Measurements from ENCODE around the gene SLC22A25.
"Not testable (repeated sequence)": the region's sequence is repeated elsewhere in the genome, so short reads cannot be mapped to it uniquely, and the experiment has no call there.

Gene SLC22A25

GRCh38 chr11:63243533-63243932 lies at the start of gene SLC22A25:
Gene SLC22A25, minus strand, starts transcription at chr11:63243599. Its CDS starts 13,947 bp downstream, at chr11:63229652.
- Histone ChIP-seq H3K36me3 (ENCODE audit: insufficient read depth, low read length) (no peaks in the 10 kb centered on the region), H3K4me3 (ENCODE audit: low read length) (no peak within 1 kb of the TSS), H3K4me1 (ENCODE audit: insufficient read depth, low read length) (no peaks in the 10 kb centered on the region), H2AFZ (ENCODE audit: low read depth, low read length) (no peak within 1 kb of the TSS), H3K27me3 (ENCODE audit: insufficient read depth, low read length) (no peaks in the 10 kb centered on the region), H3K9me3 (ENCODE audit: low read length) (no peaks in the 10 kb centered on the region)

GRCh38 chr11:63290285-63290684 lies 46.9 kb upstream of the SLC22A25 start:
- Histone ChIP-seq H3K27me3 (ENCODE audit: insufficient read depth, low read length) (no peaks in the 10 kb centered on the region), H3K4me3 (ENCODE audit: low read length) (no peak overlapping the region), H3K9me3 (ENCODE audit: low read length) (no peaks in the 10 kb centered on the region), H2AFZ (ENCODE audit: low read depth, low read length) (no peak overlapping the region), H3K36me3 (ENCODE audit: insufficient read depth, low read length) (no peaks in the 10 kb centered on the region), H3K4me1 (ENCODE audit: insufficient read depth, low read length) (no peaks in the 10 kb centered on the region)

GRCh38 chr11:63289658-63290057 lies 46.3 kb upstream of the SLC22A25 start:
- no peak overlapping the region for H3K4me3 ChIP-seq (ENCODE audit: low read length)
- H3K27me3 ChIP-seq (ENCODE audit: insufficient read depth, low read length): no peaks in the 10 kb centered on the region
- no peak overlapping the region for H2AFZ ChIP-seq (ENCODE audit: low read depth, low read length)
- no peaks in the 10 kb centered on the region for H3K36me3 ChIP-seq (ENCODE audit: insufficient read depth, low read length)
- H3K4me1 ChIP-seq (ENCODE audit: insufficient read depth, low read length): no peaks in the 10 kb centered on the region
- H3K9me3 ChIP-seq (ENCODE audit: low read length): no peaks in the 10 kb centered on the region

- no peaks in the 10 kb centered on the region for H3K4me1 ChIP-seq (ENCODE audit: insufficient read depth, low read length)
- no peak overlapping the region for H2AFZ ChIP-seq (ENCODE audit: low read depth, low read length)
- H3K27me3 ChIP-seq (ENCODE audit: insufficient read depth, low read length): no peaks in the 10 kb centered on the region
- H3K9me3 ChIP-seq (ENCODE audit: low read length): no peaks in the 10 kb centered on the region
- H3K4me3 ChIP-seq (ENCODE audit: low read length): no peak overlapping the region
- H3K36me3 ChIP-seq (ENCODE audit: insufficient read depth, low read length): no peaks in the 10 kb centered on the region
These were observed 39.2 kb upstream of the SLC22A25 start for GRCh38 chr11:63282579-63282978.

GRCh38 chr11:63280920-63281319 lies 37.5 kb upstream of the SLC22A25 start:
- Histone ChIP-seq H3K4me1 (ENCODE audit: insufficient read depth, low read length) (no peaks in the 10 kb centered on the region), H3K9me3 (ENCODE audit: low read length) (no peaks in the 10 kb centered on the region), H3K36me3 (ENCODE audit: insufficient read depth, low read length) (no peaks in the 10 kb centered on the region), H3K27me3 (ENCODE audit: insufficient read depth, low read length) (no peaks in the 10 kb centered on the region), H3K4me3 (ENCODE audit: low read length) (no peak overlapping the region), H2AFZ (ENCODE audit: low read depth, low read length) (no peak overlapping the region)

GRCh38 chr11:63277345-63277943 lies 34.0 kb upstream of the SLC22A25 start:
- H3K4me3 ChIP-seq (ENCODE audit: low read length): no peak overlapping the region
- no peaks in the 10 kb centered on the region for H3K36me3 ChIP-seq (ENCODE audit: insufficient read depth, low read length)
- no peaks in the 10 kb centered on the region for H3K27me3 ChIP-seq (ENCODE audit: insufficient read depth, low read length)
- no peak overlapping the region for H2AFZ ChIP-seq (ENCODE audit: low read depth, low read length)
- H3K9me3 ChIP-seq (ENCODE audit: low read length): no peaks in the 10 kb centered on the region
- peaks cover 5% of the 10 kb centered on the region for H3K4me1 ChIP-seq (ENCODE audit: insufficient read depth, low read length)

- H3K36me3 ChIP-seq (ENCODE audit: insufficient read depth, low read length): no peaks in the 10 kb centered on the region
- no peak overlapping the region for H3K4me3 ChIP-seq (ENCODE audit: low read length)
- H2AFZ ChIP-seq (ENCODE audit: low read depth, low read length): no peak overlapping the region
- peaks cover 5% of the 10 kb centered on the region for H3K4me1 ChIP-seq (ENCODE audit: insufficient read depth, low read length)
- H3K27me3 ChIP-seq (ENCODE audit: insufficient read depth, low read length): no peaks in the 10 kb centered on the region
- H3K9me3 ChIP-seq (ENCODE audit: low read length): no peaks in the 10 kb centered on the region
These were observed 31.4 kb upstream of the SLC22A25 start for GRCh38 chr11:63274776-63275175.

- Histone ChIP-seq H3K9me3 (ENCODE audit: low read length) (no peaks in the 10 kb centered on the region), H2AFZ (ENCODE audit: low read depth, low read length) (no peak overlapping the region), H3K4me3 (ENCODE audit: low read length) (no peak overlapping the region), H3K27me3 (ENCODE audit: insufficient read depth, low read length) (no peaks in the 10 kb centered on the region), H3K36me3 (ENCODE audit: insufficient read depth, low read length) (no peaks in the 10 kb centered on the region), H3K4me1 (ENCODE audit: insufficient read depth, low read length) (peaks cover 5% of the 10 kb centered on the region)
These were observed 30.3 kb upstream of the SLC22A25 start for GRCh38 chr11:63273685-63274084.

- no peak overlapping the region for H2AFZ ChIP-seq (ENCODE audit: low read depth, low read length)
- no peaks in the 10 kb centered on the region for H3K36me3 ChIP-seq (ENCODE audit: insufficient read depth, low read length)
- H3K9me3 ChIP-seq (ENCODE audit: low read length): no peaks in the 10 kb centered on the region
- H3K4me3 ChIP-seq (ENCODE audit: low read length): no peak overlapping the region
- H3K4me1 ChIP-seq (ENCODE audit: insufficient read depth, low read length): no peaks in the 10 kb centered on the region
- H3K27me3 ChIP-seq (ENCODE audit: insufficient read depth, low read length): no peaks in the 10 kb centered on the region
These were observed 19.1 kb upstream of the SLC22A25 start for GRCh38 chr11:63262547-63262946.

- Histone ChIP-seq H3K36me3 (ENCODE audit: insufficient read depth, low read length) (no peaks in the 10 kb centered on the region), H3K9me3 (ENCODE audit: low read length) (no peaks in the 10 kb centered on the region), H3K27me3 (ENCODE audit: insufficient read depth, low read length) (no peaks in the 10 kb centered on the region), H3K4me1 (ENCODE audit: insufficient read depth, low read length) (no peaks in the 10 kb centered on the region), H3K4me3 (ENCODE audit: low read length) (no peak overlapping the region), H2AFZ (ENCODE audit: low read depth, low read length) (no peak overlapping the region)
These were observed 7.9 kb upstream of the SLC22A25 start for GRCh38 chr11:63251312-63251711.

GRCh38 chr11:63250162-63251050 lies 7.0 kb upstream of the SLC22A25 start:
- H3K9me3 ChIP-seq (ENCODE audit: low read length): no peaks in the 10 kb centered on the region
- H3K36me3 ChIP-seq (ENCODE audit: insufficient read depth, low read length): no peaks in the 10 kb centered on the region
- H3K4me1 ChIP-seq (ENCODE audit: insufficient read depth, low read length): no peaks in the 10 kb centered on the region
- H3K27me3 ChIP-seq (ENCODE audit: insufficient read depth, low read length): no peaks in the 10 kb centered on the region
- H2AFZ ChIP-seq (ENCODE audit: low read depth, low read length): no peak overlapping the region
- no peak overlapping the region for H3K4me3 ChIP-seq (ENCODE audit: low read length)

- Histone ChIP-seq H3K4me1 (ENCODE audit: insufficient read depth, low read length) (no peaks in the 10 kb centered on the region), H3K36me3 (ENCODE audit: insufficient read depth, low read length) (no peaks in the 10 kb centered on the region), H2AFZ (ENCODE audit: low read depth, low read length) (no peak overlapping the region), H3K4me3 (ENCODE audit: low read length) (no peak overlapping the region), H3K9me3 (ENCODE audit: low read length) (no peaks in the 10 kb centered on the region), H3K27me3 (ENCODE audit: insufficient read depth, low read length) (no peaks in the 10 kb centered on the region)
These were observed 5.6 kb upstream of the SLC22A25 start for GRCh38 chr11:63248966-63249365.

GRCh38 chr11:63247237-63248002 lies 4.0 kb upstream of the SLC22A25 start:
- not testable (repeated sequence) for H3K4me3 ChIP-seq (ENCODE audit: low read length); H3K36me3 ChIP-seq (ENCODE audit: insufficient read depth, low read length); H3K9me3 ChIP-seq (ENCODE audit: low read length); H2AFZ ChIP-seq (ENCODE audit: low read depth, low read length); H3K4me1 ChIP-seq (ENCODE audit: insufficient read depth, low read length); H3K27me3 ChIP-seq (ENCODE audit: insufficient read depth, low read length)
